NCI-H146 (cell line): Measurements from ENCODE around the gene TTC9B.

Experiments
- DNase-seq: peaks from one replicate; lab custom pipeline; 2025; lab: John Stamatoyannopoulos, UW

The TTC9B gene

GRCh38 chr19:40247735-40248262, 29.6 kb upstream of the TTC9B start:
- DNase-seq: no peak

GRCh38 chr19:40247178-40247577, 29.0 kb upstream of the TTC9B start:
- DNase-seq: no peak

- no peak for DNase-seq
These were observed 28.3 kb upstream of the TTC9B start for GRCh38 chr19:40246292-40247073.

- DNase-seq: no peak
These were observed 27.4 kb upstream of the TTC9B start for GRCh38 chr19:40245506-40246128.

- DNase-seq: no peak
These were observed 26.6 kb upstream of the TTC9B start for GRCh38 chr19:40244579-40245317.

GRCh38 chr19:40243181-40243580, 25.0 kb upstream of the TTC9B start:
- DNase-seq: no peak

GRCh38 chr19:40242480-40242879, 24.3 kb upstream of the TTC9B start:
- DNase-seq: no peak

GRCh38 chr19:40241809-40242384, 23.7 kb upstream of the TTC9B start:
- no peak for DNase-seq

- no peak for DNase-seq
These were observed 23.1 kb upstream of the TTC9B start for GRCh38 chr19:40241125-40241808.

GRCh38 chr19:40240332-40240731, 22.1 kb upstream of the TTC9B start:
- no peak for DNase-seq

GRCh38 chr19:40239415-40240226, 21.4 kb upstream of the TTC9B start:
- DNase-seq: no peak

GRCh38 chr19:40238775-40239174, 20.6 kb upstream of the TTC9B start:
- DNase-seq: no peak

- no peak for DNase-seq
These were observed 19.6 kb upstream of the TTC9B start for GRCh38 chr19:40237791-40238190.

- no peak for DNase-seq
These were observed 18.2 kb upstream of the TTC9B start for GRCh38 chr19:40236366-40236765.

GRCh38 chr19:40236026-40236355, 17.8 kb upstream of the TTC9B start:
- DNase-seq: no peak

GRCh38 chr19:40235238-40236025, 17.2 kb upstream of the TTC9B start:
- no peak for DNase-seq

GRCh38 chr19:40234429-40235237, 16.4 kb upstream of the TTC9B start:
- DNase-seq: no peak

- no peak for DNase-seq
These were observed 15.7 kb upstream of the TTC9B start for GRCh38 chr19:40233811-40234389.
